ENCODE measurements around the gene DGKQ.

- TF ChIP-seq ZNF274 (IDR thresholded peaks at IDR 0.05; ENCODE audit: low read depth, low read length): no peak
- TF ChIP-seq SUZ12 (IDR thresholded peaks at IDR 0.05; ENCODE audit: extremely low read depth, insufficient read depth, insufficient read length): no peak
- TF ChIP-seq YY1 (IDR thresholded peaks at IDR 0.05; ENCODE audit: insufficient read depth, insufficient read length): no peak
These were observed 33.5 kb upstream of the DGKQ start for GRCh38 chr4:1006856-1007255.

All from NT2/D1 (cell line).